IMR-90 (cell line): Measurements from ENCODE around the gene SIN3B.

ENCODE experiments used
- BHLHE40 ChIP-seq: fragments of 150-350 bp; IDR thresholded peaks from 2 replicates; pipeline ENCODE4 v1.6.1; 2016; ENCODE audit warnings: mild to moderate bottlenecking, low read depth, low read length
- CEBPB ChIP-seq: IDR thresholded peaks from 2 replicates; pipeline ENCODE4 v1.6.1; 2012; ENCODE audit warnings: low read depth, low read length, improper control_type of control experiment
- CHD1 ChIP-seq: IDR thresholded peaks from 2 replicates; pipeline ENCODE4 v1.6.1; 2012; ENCODE audit warnings: low read depth, low read length, improper control_type of control experiment
- FOS ChIP-seq: fragments of 150-350 bp; IDR thresholded peaks from 2 replicates; pipeline ENCODE4 v1.6.1; 2016; ENCODE audit warnings: low read depth, low read length
- MAFK ChIP-seq: IDR thresholded peaks from 2 replicates; pipeline ENCODE4 v1.6.1; 2012; ENCODE audit warnings: low read depth, low read length, improper control_type of control experiment
- MAZ ChIP-seq: IDR thresholded peaks from 2 replicates; pipeline ENCODE4 v1.6.1; 2012; ENCODE audit warnings: low read depth, mild to moderate bottlenecking, low read length, improper control_type of control experiment, moderate library complexity, borderline replicate concordance
- MXI1 ChIP-seq: IDR thresholded peaks from 2 replicates; pipeline ENCODE4 v1.6.1; 2012; ENCODE audit warnings: low read depth, mild to moderate bottlenecking, low read length, moderate library complexity, borderline replicate concordance
- NFE2L2 ChIP-seq: fragments of 150-350 bp; IDR thresholded peaks from 2 replicates; pipeline ENCODE4 v1.6.1; 2016; ENCODE audit warnings: low read depth, mild to moderate bottlenecking, low read length
- POLR2A ChIP-seq: IDR thresholded peaks from 2 replicates; pipeline ENCODE4 v1.6.1; 2012; ENCODE audit warnings: mild to moderate bottlenecking, low read depth, low read length
- RAD21 ChIP-seq: IDR thresholded peaks from 2 replicates; pipeline ENCODE4 v1.6.1; 2012; ENCODE audit warnings: low read length, improper control_type of control experiment
- RFX5 ChIP-seq: IDR thresholded peaks from 2 replicates; pipeline ENCODE4 v1.8.0; 2012; ENCODE audit warnings: low read depth, mild to moderate bottlenecking, low read length, moderate library complexity
- SMC3 ChIP-seq: fragments of 150-350 bp; IDR thresholded peaks from 2 replicates; pipeline ENCODE4 v1.6.1; 2016; ENCODE audit warnings: low read depth, mild to moderate bottlenecking, antibody characterized with exemption, low read length, moderate library complexity
- USF2 ChIP-seq: fragments of 150-350 bp; IDR thresholded peaks from 2 replicates; pipeline ENCODE4 v1.6.1; 2017; ENCODE audit warnings: mild to moderate bottlenecking, antibody characterized with exemption, low read length, low read depth
- TF ChIP-seq, protein P1 (sequence below): conservative IDR thresholded peaks from 2 replicates; pipeline ENCODE4 v1.5.1; 2012; ENCODE audit warnings: mild to moderate bottlenecking, low read depth, low read length, improper control_type of control experiment

GRCh38 chr19:16794456-16795441 is 34.4 kb upstream of the SIN3B start:
- TF ChIP-seq POLR2A: no peak
- TF ChIP-seq, protein P1, sequence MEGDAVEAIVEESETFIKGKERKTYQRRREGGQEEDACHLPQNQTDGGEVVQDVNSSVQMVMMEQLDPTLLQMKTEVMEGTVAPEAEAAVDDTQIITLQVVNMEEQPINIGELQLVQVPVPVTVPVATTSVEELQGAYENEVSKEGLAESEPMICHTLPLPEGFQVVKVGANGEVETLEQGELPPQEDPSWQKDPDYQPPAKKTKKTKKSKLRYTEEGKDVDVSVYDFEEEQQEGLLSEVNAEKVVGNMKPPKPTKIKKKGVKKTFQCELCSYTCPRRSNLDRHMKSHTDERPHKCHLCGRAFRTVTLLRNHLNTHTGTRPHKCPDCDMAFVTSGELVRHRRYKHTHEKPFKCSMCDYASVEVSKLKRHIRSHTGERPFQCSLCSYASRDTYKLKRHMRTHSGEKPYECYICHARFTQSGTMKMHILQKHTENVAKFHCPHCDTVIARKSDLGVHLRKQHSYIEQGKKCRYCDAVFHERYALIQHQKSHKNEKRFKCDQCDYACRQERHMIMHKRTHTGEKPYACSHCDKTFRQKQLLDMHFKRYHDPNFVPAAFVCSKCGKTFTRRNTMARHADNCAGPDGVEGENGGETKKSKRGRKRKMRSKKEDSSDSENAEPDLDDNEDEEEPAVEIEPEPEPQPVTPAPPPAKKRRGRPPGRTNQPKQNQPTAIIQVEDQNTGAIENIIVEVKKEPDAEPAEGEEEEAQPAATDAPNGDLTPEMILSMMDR: no peak
- no peak for TF ChIP-seq FOS
- TF ChIP-seq NFE2L2: no peak
- no peak for TF ChIP-seq USF2
- TF ChIP-seq SMC3: no peak
- no peak for TF ChIP-seq RFX5
- no peak for TF ChIP-seq MXI1
- TF ChIP-seq CEBPB: no peak
- no peak for TF ChIP-seq CHD1
- TF ChIP-seq MAZ: no peak
- TF ChIP-seq MAFK: no peak
- TF ChIP-seq RAD21: no peak
- no peak for TF ChIP-seq BHLHE40
